Measurements from ENCODE around the gene TRIM15.
A peak's percentile ranks its signal among the peaks of the same experiment; 100 is the strongest.
"Not testable (repeated sequence)": the region's sequence is repeated elsewhere in the genome, so short reads cannot be mapped to it uniquely, and the experiment has no call there.

Gene TRIM15

DNA sequence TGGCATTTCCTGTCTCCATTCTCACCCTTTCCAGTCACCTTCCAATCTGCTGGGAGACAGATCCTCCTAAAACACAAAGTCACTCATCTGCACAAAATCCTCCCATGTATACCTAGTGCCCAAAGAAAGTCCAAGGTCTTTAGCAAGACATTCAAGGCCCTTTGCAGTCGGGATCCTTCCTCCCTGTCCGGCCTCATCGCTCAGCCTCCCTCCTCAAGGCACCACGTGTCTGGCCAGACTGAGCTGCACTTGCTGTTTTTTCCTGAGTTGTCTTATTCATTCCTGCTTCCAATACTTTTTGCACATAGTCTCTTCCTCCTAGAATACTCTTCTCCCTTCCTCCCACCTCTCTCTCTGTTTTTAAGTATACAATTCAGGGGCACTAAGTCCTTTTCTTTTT lies 1.4 kb downstream of the TRIM15 start:
- Histone ChIP-seq H3K4me2 (ENCODE audit: low read length) (no peak overlapping the region), H3K79me2 (no peaks in the 10 kb centered on the region), H3K27me3 (ENCODE audit: control insufficient read depth, insufficient read depth, low read length) (no peaks in the 10 kb centered on the region), H3K4me1 (no peaks in the 10 kb centered on the region), H3K27ac (no peak overlapping the region), H3K9ac (no peak overlapping the region), H3K36me3 (ENCODE audit: control insufficient read depth, insufficient read depth, low read length) (no peaks in the 10 kb centered on the region), H3K9me3 (ENCODE audit: control insufficient read depth, low read length) (no peaks in the 10 kb centered on the region), H2AFZ (no peak overlapping the region), H3K4me3 (ENCODE audit: low read depth, low read length) (no peak overlapping the region)
- TF ChIP-seq, protein P1, sequence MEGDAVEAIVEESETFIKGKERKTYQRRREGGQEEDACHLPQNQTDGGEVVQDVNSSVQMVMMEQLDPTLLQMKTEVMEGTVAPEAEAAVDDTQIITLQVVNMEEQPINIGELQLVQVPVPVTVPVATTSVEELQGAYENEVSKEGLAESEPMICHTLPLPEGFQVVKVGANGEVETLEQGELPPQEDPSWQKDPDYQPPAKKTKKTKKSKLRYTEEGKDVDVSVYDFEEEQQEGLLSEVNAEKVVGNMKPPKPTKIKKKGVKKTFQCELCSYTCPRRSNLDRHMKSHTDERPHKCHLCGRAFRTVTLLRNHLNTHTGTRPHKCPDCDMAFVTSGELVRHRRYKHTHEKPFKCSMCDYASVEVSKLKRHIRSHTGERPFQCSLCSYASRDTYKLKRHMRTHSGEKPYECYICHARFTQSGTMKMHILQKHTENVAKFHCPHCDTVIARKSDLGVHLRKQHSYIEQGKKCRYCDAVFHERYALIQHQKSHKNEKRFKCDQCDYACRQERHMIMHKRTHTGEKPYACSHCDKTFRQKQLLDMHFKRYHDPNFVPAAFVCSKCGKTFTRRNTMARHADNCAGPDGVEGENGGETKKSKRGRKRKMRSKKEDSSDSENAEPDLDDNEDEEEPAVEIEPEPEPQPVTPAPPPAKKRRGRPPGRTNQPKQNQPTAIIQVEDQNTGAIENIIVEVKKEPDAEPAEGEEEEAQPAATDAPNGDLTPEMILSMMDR (IDR thresholded peaks at IDR 0.05), result no peak

DNA sequence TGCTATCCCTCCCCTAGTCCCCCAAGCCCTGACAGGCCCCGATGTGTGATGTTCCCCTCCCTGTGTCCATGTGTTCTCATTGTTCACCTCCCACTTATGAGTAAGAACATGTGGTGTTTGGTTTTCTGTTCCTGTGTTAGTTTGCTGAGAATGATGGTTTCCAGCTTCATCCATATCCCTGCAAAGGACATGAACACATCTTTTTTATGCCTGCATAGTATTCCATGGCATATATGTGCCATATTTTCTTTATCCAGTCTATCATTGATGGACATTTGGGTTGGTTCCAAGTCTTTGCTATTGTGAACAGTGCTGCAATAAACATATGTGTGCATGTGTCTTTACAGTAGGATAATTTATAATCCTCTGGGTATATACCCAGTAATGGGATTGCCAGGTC lies 1.9 kb downstream of the TRIM15 start:
- H3K4me1 ChIP-seq; H3K4me3 ChIP-seq (ENCODE audit: low read depth, low read length); H3K9me3 ChIP-seq (ENCODE audit: control insufficient read depth, low read length); H2AFZ ChIP-seq; H3K27me3 ChIP-seq (ENCODE audit: control insufficient read depth, insufficient read depth, low read length); H3K9ac ChIP-seq; H3K4me2 ChIP-seq (ENCODE audit: low read length); H3K36me3 ChIP-seq (ENCODE audit: control insufficient read depth, insufficient read depth, low read length); H3K79me2 ChIP-seq; H3K27ac ChIP-seq: not testable (repeated sequence)

GRCh38 chr6:30167101-30167500 lies 3.8 kb downstream of the TRIM15 start:
- Histone ChIP-seq H3K27ac (no peak overlapping the region), H3K9ac (no peak overlapping the region), H2AFZ (no peak overlapping the region), H3K4me3 (ENCODE audit: low read depth, low read length) (no peak overlapping the region), H3K4me1 (no peaks in the 10 kb centered on the region), H3K27me3 (ENCODE audit: control insufficient read depth, insufficient read depth, low read length) (no peaks in the 10 kb centered on the region), H3K9me3 (ENCODE audit: control insufficient read depth, low read length) (no peaks in the 10 kb centered on the region), H3K79me2 (no peaks in the 10 kb centered on the region), H3K4me2 (ENCODE audit: low read length) (no peak overlapping the region), H3K36me3 (ENCODE audit: control insufficient read depth, insufficient read depth, low read length) (no peaks in the 10 kb centered on the region)
- TF ChIP-seq, protein P1 (IDR thresholded peaks at IDR 0.05), result no peak

DNA sequence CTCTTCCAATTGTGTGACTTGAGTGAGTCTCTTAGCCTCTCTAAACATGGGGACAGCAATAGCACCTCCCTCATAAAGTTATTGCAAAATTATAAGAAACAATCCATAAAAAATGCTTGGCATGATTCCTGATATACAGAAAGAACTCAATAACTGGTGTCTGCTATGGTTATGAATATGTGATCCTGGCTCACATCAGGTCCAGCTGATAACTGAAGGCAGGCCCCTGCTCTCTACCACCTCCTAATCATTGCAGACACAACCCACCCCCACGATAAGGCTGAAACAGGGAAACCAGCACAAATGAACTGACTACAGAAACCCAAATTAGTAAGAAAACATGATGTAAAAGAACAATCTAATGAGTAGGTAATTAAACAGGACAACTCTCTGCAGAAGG lies 5.4 kb downstream of the TRIM15 start:
- TF ChIP-seq, protein P1 (IDR thresholded peaks at IDR 0.05), result no peak
- H3K27ac ChIP-seq, result no peak overlapping the region
- H3K4me3 ChIP-seq (ENCODE audit: low read depth, low read length), result no peak overlapping the region
- H3K9ac ChIP-seq, result no peak overlapping the region
- no peak overlapping the region for H2AFZ ChIP-seq
- no peaks in the 10 kb centered on the region for H3K9me3 ChIP-seq (ENCODE audit: control insufficient read depth, low read length)
- H3K27me3 ChIP-seq (ENCODE audit: control insufficient read depth, insufficient read depth, low read length), result no peaks in the 10 kb centered on the region
- H3K4me1 ChIP-seq, result no peaks in the 10 kb centered on the region
- no peak overlapping the region for H3K4me2 ChIP-seq (ENCODE audit: low read length)
- H3K79me2 ChIP-seq, result no peaks in the 10 kb centered on the region
- no peaks in the 10 kb centered on the region for H3K36me3 ChIP-seq (ENCODE audit: control insufficient read depth, insufficient read depth, low read length)

- no peak overlapping the region for H3K27ac ChIP-seq
- TF ChIP-seq, protein P1 (IDR thresholded peaks at IDR 0.05), result peak; percentile 62
- H2AFZ ChIP-seq, result no peak overlapping the region
- H3K4me2 ChIP-seq (ENCODE audit: low read length), result no peak overlapping the region
- H3K9ac ChIP-seq, result no peak overlapping the region
- H3K4me3 ChIP-seq (ENCODE audit: low read depth, low read length), result no peak overlapping the region
- no peaks in the 10 kb centered on the region for H3K9me3 ChIP-seq (ENCODE audit: control insufficient read depth, low read length)
- H3K4me1 ChIP-seq, result no peaks in the 10 kb centered on the region
- no peaks in the 10 kb centered on the region for H3K79me2 ChIP-seq
- H3K27me3 ChIP-seq (ENCODE audit: control insufficient read depth, insufficient read depth, low read length), result no peaks in the 10 kb centered on the region
- no peaks in the 10 kb centered on the region for H3K36me3 ChIP-seq (ENCODE audit: control insufficient read depth, insufficient read depth, low read length)
These were observed 6.6 kb downstream of the TRIM15 start for GRCh38 chr6:30169658-30170614.
